ENCODE results near the gene SLC12A8. TPM values are rescaled to one million over a fixed set of nuclear protein-coding genes. Genes with fewer than 3 reads are reported as not detected.

SLC12A8 gene
- total and polyA plus RNA-seq, 9 of the 15 experiments (the other 6 are each of a cell fraction or from before 2014, with no cell fraction given) = 0.04 to 0.33 (median 0.09) TPM; not detected in 4

DNA sequence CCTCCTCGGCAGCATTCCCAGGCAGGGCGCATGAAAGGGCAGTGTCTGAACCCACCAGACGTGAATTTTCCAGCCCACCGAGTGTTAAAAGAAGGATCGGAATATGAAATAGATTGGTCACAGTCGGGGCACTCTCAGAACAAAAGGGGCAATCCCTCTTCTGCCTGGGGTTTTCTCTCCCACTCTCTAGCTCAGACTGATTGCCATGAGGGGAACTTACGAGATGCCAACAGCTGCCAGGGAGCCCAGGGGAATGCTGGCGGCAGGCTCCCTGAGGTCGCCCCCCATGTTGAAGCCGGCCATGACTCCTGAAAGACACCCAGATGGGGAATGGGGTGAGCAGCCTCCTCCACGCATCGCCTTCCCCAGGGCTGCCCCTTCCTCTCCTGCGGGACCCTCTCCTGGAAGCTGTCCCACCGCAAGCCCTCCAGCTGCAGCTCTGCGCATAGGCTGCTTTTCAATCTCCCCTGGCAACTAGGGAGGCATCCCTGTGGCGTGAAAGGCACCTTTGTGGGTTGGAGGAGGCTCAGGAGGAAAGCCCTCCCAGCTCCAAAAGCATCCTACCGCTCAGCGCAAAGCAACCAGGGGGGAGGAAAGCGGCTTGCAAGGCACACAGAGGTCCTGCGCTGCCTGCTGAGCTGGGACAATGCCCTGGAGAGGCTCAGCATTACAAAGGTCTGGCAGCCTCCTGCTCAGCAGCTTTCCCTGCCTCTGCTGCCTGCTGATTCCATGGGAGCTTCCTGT lies 92.0 kb downstream of the SLC12A8 start:
- CTCF ChIA-PET (ENCODE audit: low intra/inter-chr PET ratio) = no interaction called here

More for the DNA sequence above, 92.0 kb downstream of the SLC12A8 start:
- DNase-seq (ENCODE audit: extremely low read depth in 1 of 4, low spot score in 3 of 4) = no peak
- in situ Hi-C loops (cut with MboI) (no loop called here), intact Hi-C loops (cut with micrococcal nuclease) (no loop called here)
- 2% methylated on average over 10 of the region's 20 CpGs for WGBS (ENCODE audit: insufficient coverage, low coverage, missing lambda C conversion rate)
- POLR2A ChIA-PET = interaction anchor here (0.6 to 2.3 kb wide), 2 partner anchors 12 to 454 kb away, joined by 5 to 7 read pairs; no protein-coding TSS in a partner anchor
- Histone ChIP-seq H3K4me1 (replicated peaks in 1 of 2; ENCODE audit: control insufficient read depth in 2 of 2, insufficient read depth in 2 of 2, low read length in 2 of 2) (no peaks in the 10 kb centered on the region; a peak in 1 of 5 replicates), H3K36me3 (ENCODE audit: control insufficient read depth, insufficient read depth, low read length) (no peaks in the 10 kb centered on the region), H4K20me1 (replicated peaks; ENCODE audit: control insufficient read depth, insufficient read depth, low read length) (no peaks in the 10 kb centered on the region), H3K4me2 (ENCODE audit: insufficient read depth, low read length) (no peak overlapping the region), H3K27ac (ENCODE audit: extremely low read depth, low read depth, low read length) (no peak overlapping the region), H3K79me2 (ENCODE audit: control insufficient read depth, insufficient read depth, low read length) (no peaks in the 10 kb centered on the region), H3K27me3 (ENCODE audit: control insufficient read depth in 2 of 2, insufficient read depth in 2 of 2, low read length in 2 of 2) (peaks cover 3 to 30% of the 10 kb centered on the region in 2 experiments; a peak in 3 of 5 replicates), H3K9ac (ENCODE audit: insufficient read depth in 1 of 2, low read depth in 2 of 2, low read length in 2 of 2) (no peak overlapping the region), H3K4me3 (no peak overlapping the region), H3K9me1 (ENCODE audit: control insufficient read depth, insufficient read depth, low read length) (no peaks in the 10 kb centered on the region), H3K9me3 (replicated peaks; ENCODE audit: control insufficient read depth, insufficient read depth, low read depth, low read length) (no peaks in the 10 kb centered on the region), H2AFZ (ENCODE audit: low read depth, low read length) (no peak overlapping the region)
- no peak for FAIRE-seq
- TF ChIP-seq, protein P1, sequence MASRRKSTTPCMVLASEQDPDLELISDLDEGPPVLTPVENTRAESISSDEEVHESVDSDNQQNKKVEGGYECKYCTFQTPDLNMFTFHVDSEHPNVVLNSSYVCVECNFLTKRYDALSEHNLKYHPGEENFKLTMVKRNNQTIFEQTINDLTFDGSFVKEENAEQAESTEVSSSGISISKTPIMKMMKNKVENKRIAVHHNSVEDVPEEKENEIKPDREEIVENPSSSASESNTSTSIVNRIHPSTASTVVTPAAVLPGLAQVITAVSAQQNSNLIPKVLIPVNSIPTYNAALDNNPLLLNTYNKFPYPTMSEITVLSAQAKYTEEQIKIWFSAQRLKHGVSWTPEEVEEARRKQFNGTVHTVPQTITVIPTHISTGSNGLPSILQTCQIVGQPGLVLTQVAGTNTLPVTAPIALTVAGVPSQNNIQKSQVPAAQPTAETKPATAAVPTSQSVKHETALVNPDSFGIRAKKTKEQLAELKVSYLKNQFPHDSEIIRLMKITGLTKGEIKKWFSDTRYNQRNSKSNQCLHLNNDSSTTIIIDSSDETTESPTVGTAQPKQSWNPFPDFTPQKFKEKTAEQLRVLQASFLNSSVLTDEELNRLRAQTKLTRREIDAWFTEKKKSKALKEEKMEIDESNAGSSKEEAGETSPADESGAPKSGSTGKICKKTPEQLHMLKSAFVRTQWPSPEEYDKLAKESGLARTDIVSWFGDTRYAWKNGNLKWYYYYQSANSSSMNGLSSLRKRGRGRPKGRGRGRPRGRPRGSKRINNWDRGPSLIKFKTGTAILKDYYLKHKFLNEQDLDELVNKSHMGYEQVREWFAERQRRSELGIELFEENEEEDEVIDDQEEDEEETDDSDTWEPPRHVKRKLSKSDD (conservative IDR thresholded peaks at IDR 0.05; ENCODE audit: low read length) = no peak
- TF ChIP-seq, protein P2, sequence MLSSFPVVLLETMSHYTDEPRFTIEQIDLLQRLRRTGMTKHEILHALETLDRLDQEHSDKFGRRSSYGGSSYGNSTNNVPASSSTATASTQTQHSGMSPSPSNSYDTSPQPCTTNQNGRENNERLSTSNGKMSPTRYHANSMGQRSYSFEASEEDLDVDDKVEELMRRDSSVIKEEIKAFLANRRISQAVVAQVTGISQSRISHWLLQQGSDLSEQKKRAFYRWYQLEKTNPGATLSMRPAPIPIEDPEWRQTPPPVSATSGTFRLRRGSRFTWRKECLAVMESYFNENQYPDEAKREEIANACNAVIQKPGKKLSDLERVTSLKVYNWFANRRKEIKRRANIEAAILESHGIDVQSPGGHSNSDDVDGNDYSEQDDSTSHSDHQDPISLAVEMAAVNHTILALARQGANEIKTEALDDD (IDR thresholded peaks at IDR 0.05) = no peak
- TF ChIP-seq PTBP1 (IDR thresholded peaks at IDR 0.05; ENCODE audit: low read depth, low read length) = no peak
- TF ChIP-seq PURB (CRISPR knock-in tag; IDR thresholded peaks at IDR 0.05; ENCODE audit: low read depth) = no peak
- no peak for ATAC-seq
- BruUV-seq (replicated peaks) = no TSS peak
